ENCODE results near the gene ZNF554. TPM values are rescaled to one million over a fixed set of nuclear protein-coding genes. Genes with fewer than 3 reads are reported as not detected.

ZNF554 gene
- polyA plus RNA-seq, 2 of the 4 experiments (the other 2 are of a cell fraction) = 0.54 to 0.65 TPM

DNA sequence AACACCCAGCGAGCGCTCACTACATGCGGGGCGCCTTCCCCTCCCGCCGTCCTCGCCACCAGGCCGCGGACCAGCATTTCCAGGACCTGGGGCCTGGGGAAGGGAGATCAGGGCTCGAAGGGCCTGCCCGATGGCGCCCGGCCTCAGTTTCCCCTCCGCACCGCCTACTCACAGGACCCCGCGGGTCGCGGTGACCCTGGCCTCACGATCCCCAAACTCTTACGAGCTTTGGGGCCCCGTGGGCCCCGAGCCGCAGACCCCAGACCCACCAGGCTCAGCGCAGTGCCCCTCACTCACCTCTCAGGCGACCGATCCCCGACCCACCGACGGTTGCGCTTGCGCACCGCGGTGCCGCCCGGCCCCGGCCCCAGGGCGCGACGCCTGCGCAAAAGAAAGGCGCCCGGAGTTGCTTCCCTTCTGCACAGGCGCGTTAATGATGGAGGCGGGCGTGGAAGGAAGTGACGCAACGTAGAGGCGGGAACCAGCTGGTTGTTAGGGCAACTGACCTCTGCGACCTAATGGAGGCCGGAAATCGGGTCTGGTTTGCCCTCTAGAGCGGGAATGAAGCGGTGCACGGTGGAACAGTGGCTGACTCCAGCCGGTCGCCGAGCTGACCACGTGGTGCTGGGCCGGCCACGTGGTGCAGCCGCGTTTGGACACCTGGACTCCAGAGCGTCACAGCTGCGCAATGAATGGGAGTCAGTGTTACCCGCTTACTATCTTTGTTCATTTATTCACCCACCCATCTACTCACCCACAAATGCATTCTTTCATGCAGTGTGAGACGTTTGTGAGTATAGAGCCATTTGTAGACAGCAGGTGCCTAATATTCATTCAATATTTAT, 36.5 kb upstream of the ZNF554 start, which contains the start of gene SGTA (continued):
- TF ChIP-seq ATOH8 (CRISPR knock-in tag; IDR thresholded peaks at IDR 0.05; ENCODE audit: low read depth) = peak; percentile 97
- no peak for TF ChIP-seq EP300 (IDR thresholded peaks at IDR 0.05)
- TF ChIP-seq SREBF2 (IDR thresholded peaks at IDR 0.05) = no peak
- no peak for TF ChIP-seq NR3C1 (IDR thresholded peaks at IDR 0.05)
- no peak for TF ChIP-seq NPAS2 (CRISPR knock-in tag; IDR thresholded peaks at IDR 0.05; ENCODE audit: borderline replicate concordance)
- TF ChIP-seq HOXA7 (CRISPR knock-in tag; IDR thresholded peaks at IDR 0.05) = no peak
- TF ChIP-seq HOXB5 (CRISPR knock-in tag; IDR thresholded peaks at IDR 0.05) = peak; percentile 84
- no peak for TF ChIP-seq HES2 (IDR thresholded peaks at IDR 0.05)
- TF ChIP-seq RARB (CRISPR knock-in tag; IDR thresholded peaks at IDR 0.05) = no peak
- TF ChIP-seq TFCP2L1 (CRISPR knock-in tag; IDR thresholded peaks at IDR 0.05) = no peak
- TF ChIP-seq MAZ (IDR thresholded peaks at IDR 0.05; ENCODE audit: borderline replicate concordance, low read depth, low read length) = no peak
- TF ChIP-seq RAD21 (conservative IDR thresholded peaks at IDR 0.05 in 1 of 2, IDR thresholded peaks at IDR 0.05 in 1 of 2) = no peak
- TF ChIP-seq RNF2 (IDR thresholded peaks at IDR 0.05; ENCODE audit: borderline replicate concordance, low read depth) = no peak
- TF ChIP-seq USF2 (IDR thresholded peaks at IDR 0.05) = peak; percentile 99
- TF ChIP-seq, protein P1, sequence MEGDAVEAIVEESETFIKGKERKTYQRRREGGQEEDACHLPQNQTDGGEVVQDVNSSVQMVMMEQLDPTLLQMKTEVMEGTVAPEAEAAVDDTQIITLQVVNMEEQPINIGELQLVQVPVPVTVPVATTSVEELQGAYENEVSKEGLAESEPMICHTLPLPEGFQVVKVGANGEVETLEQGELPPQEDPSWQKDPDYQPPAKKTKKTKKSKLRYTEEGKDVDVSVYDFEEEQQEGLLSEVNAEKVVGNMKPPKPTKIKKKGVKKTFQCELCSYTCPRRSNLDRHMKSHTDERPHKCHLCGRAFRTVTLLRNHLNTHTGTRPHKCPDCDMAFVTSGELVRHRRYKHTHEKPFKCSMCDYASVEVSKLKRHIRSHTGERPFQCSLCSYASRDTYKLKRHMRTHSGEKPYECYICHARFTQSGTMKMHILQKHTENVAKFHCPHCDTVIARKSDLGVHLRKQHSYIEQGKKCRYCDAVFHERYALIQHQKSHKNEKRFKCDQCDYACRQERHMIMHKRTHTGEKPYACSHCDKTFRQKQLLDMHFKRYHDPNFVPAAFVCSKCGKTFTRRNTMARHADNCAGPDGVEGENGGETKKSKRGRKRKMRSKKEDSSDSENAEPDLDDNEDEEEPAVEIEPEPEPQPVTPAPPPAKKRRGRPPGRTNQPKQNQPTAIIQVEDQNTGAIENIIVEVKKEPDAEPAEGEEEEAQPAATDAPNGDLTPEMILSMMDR (IDR thresholded peaks at IDR 0.05) = no peak
- no peak for TF ChIP-seq ZC3H11A (IDR thresholded peaks at IDR 0.05)
- TF ChIP-seq, protein P2, sequence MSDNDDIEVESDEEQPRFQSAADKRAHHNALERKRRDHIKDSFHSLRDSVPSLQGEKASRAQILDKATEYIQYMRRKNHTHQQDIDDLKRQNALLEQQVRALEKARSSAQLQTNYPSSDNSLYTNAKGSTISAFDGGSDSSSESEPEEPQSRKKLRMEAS (IDR thresholded peaks at IDR 0.05) = peak; percentile 100
- TF ChIP-seq PHF8 (IDR thresholded peaks at IDR 0.05; ENCODE audit: borderline replicate concordance, low read depth) = peak; percentile 56; the same call in 1 of the 2 replicates
- no peak for TF ChIP-seq HDAC2 (IDR thresholded peaks at IDR 0.05)
- TF ChIP-seq CBX2 (IDR thresholded peaks at IDR 0.05; ENCODE audit: borderline replicate concordance, low read depth) = no peak
- peak in 1 of 2 experiments; percentile 53; a peak in 1 of 5 replicates for TF ChIP-seq JUN (IDR thresholded peaks at IDR 0.05)
- no peak for TF ChIP-seq CBX8 (IDR thresholded peaks at IDR 0.05)
- no peak for TF ChIP-seq RFX5 (IDR thresholded peaks at IDR 0.05)
- TF ChIP-seq NFE2L2 (conservative IDR thresholded peaks at IDR 0.05; ENCODE audit: low read length) = no peak
- no peak for TF ChIP-seq EHMT2 (IDR thresholded peaks at IDR 0.05; ENCODE audit: low read depth)

DNA sequence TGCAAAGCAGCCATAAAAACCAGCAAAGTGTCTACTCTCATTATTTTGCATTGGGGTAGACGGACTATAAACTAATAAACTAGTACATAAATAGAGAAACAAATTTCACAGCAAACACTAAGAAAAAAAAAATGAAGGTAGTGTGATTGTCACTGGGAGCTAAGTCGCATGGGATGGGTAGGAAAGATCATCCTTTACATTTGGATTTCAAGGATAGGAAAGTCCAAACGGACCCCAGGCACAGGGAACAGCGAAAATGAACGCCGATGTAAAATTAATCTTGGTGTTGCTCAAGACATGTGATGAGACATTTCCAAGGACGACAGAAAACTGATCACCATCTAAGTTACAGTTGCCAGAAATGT, 35.9 kb upstream of the ZNF554 start:
- H3K4me1 ChIP-seq = peaks cover 17% of the 10 kb centered on the region; the same call in 2 of the 3 replicates
- POLR2A ChIA-PET = interaction anchor here (1.1 kb wide), 2 partner anchors 61 to 167 kb away, joined by 3 read pairs; no protein-coding TSS in a partner anchor
- H3K4me2 ChIP-seq = peak overlapping the region; percentile 60
- H3K9me3 ChIP-seq = no peaks in the 10 kb centered on the region
- H3K27ac ChIP-seq = peak overlapping the region; percentile 61 to 81
- ATAC-seq (no peak), FAIRE-seq (no peak), DNase-seq (ENCODE audit: low read depth in 1 of 2, low spot score in 1 of 2) (no peak)
- TF ChIP-seq BHLHE40 (IDR thresholded peaks at IDR 0.05; ENCODE audit: low read depth, low read length) (no peak), PHF8 (IDR thresholded peaks at IDR 0.05; ENCODE audit: borderline replicate concordance, low read depth) (no peak), HOXB13 (CRISPR knock-in tag; IDR thresholded peaks at IDR 0.05; ENCODE audit: low read depth) (0 out of 2 replicates have a peak, but pooled peaks have one; percentile 5), HMGXB4 (CRISPR knock-in tag; IDR thresholded peaks at IDR 0.05; ENCODE audit: borderline replicate concordance) (no peak)
- TF ChIP-seq, protein P1 (IDR thresholded peaks at IDR 0.05) = no peak
- TF ChIP-seq, protein P2 (IDR thresholded peaks at IDR 0.05) = no peak
- H3K4me3 ChIP-seq = no peak overlapping the region
- 82% methylated on average over 7 of the region's 7 CpGs for WGBS (ENCODE audit: missing lambda C conversion rate)
- CTCF ChIA-PET = interaction anchor here (0.9 to 1.2 kb wide), 3 partner anchors 14 to 35 kb away, joined by 3 to 5 read pairs (median 3); no protein-coding TSS in a partner anchor
